ENCODE results near the gene EN1.
A peak's percentile ranks its signal among the peaks of the same experiment; 100 is the strongest.

The EN1 gene

DNA sequence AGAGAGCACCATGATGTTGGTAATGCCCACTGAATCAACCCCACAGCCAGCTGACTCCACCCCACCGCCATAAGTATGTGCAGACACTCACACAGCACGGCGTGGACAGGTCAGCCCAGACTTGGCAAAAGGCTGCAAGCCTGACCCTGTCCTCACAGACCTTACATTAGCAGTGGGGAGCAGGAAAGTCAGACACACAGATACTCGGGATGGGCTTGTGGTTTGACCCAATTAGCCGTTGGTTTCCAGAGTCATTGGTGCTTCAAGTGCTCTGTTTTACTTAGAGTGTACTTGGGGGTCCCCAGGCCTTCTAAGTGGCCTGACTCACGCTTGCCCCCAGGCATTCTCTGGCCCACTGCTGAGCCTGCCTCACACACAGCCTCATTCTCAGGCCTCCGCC, 36.7 kb downstream of the EN1 start:
- no peak for DNase-seq (ENCODE audit: low read depth, low spot score)
- H3K27me3 ChIP-seq (ENCODE audit: insufficient read depth, insufficient read length) = no peaks in the 10 kb centered on the region
- H3K36me3 ChIP-seq (ENCODE audit: insufficient read depth, insufficient read length, low read length) = no peaks in the 10 kb centered on the region
- H3K9me3 ChIP-seq (ENCODE audit: insufficient read depth, low read length) = no peaks in the 10 kb centered on the region
- H3K4me1 ChIP-seq (ENCODE audit: insufficient read depth, insufficient read length) = peaks cover 35% of the 10 kb centered on the region
- no peak overlapping the region for H3K4me3 ChIP-seq (ENCODE audit: insufficient read length, low read depth)
- H3K9ac ChIP-seq (ENCODE audit: insufficient read length, low read depth) = no peak overlapping the region
- TF ChIP-seq ZNF274 (IDR thresholded peaks at IDR 0.05; ENCODE audit: low read depth, low read length) (no peak), YY1 (IDR thresholded peaks at IDR 0.05; ENCODE audit: insufficient read depth, insufficient read length) (no peak), SUZ12 (IDR thresholded peaks at IDR 0.05; ENCODE audit: extremely low read depth, insufficient read depth, insufficient read length) (no peak)

- Histone ChIP-seq H3K4me1 (ENCODE audit: insufficient read depth, insufficient read length) (peaks cover 21% of the 10 kb centered on the region), H3K9me3 (ENCODE audit: insufficient read depth, low read length) (no peaks in the 10 kb centered on the region), H3K27me3 (ENCODE audit: insufficient read depth, insufficient read length) (no peaks in the 10 kb centered on the region), H3K36me3 (ENCODE audit: insufficient read depth, insufficient read length, low read length) (no peaks in the 10 kb centered on the region), H3K9ac (ENCODE audit: insufficient read length, low read depth) (peak overlapping the region; percentile 43), H3K4me3 (ENCODE audit: insufficient read length, low read depth) (peak overlapping the region; percentile 12)
- TF ChIP-seq YY1 (IDR thresholded peaks at IDR 0.05; ENCODE audit: insufficient read depth, insufficient read length) = no peak
- no peak for TF ChIP-seq SUZ12 (IDR thresholded peaks at IDR 0.05; ENCODE audit: extremely low read depth, insufficient read depth, insufficient read length)
- no peak for TF ChIP-seq ZNF274 (IDR thresholded peaks at IDR 0.05; ENCODE audit: low read depth, low read length)
- peak; percentile 20 for DNase-seq (ENCODE audit: low read depth, low spot score)
Observed at GRCh38 chr2:118808429-118808809, 39.0 kb downstream of the EN1 start.

DNA sequence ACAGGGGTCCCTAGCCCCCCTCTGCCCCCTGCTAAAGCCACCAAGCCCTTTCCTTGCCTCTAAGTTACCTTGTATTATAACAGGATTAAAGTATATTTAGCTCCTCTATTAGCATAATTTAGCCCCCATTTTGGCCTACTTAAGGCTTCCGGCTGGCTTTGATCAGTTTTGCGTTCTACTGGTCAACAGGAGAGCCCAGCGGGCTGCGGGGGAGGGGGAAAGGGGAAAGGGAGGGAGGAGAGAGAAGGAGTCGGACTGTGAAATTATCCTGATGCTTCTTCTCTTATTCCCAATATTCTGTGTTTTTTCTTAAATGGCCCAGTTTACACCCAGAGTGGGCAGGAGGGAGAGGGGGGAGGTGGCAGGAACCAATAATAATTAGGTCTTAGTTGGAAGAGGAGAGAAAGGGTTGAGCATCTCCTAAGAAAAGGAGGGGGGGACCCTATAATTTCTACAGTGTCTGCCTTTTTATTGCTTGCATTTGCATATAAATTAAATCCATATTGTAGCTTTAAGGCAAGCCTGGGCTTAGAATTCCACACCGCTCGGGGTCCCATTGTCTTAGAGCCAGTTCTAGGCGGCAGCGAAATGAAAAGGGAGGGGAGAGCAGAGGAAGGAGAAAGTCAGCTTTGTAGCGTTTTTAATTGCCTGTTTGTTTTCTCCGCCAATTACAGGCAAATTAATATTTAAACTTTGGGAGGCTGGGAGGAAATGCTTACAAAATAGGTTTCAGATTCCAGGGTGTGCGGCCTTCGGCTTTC, 39.6 kb downstream of the EN1 start:
- Histone ChIP-seq H3K4me1 (ENCODE audit: insufficient read depth, insufficient read length) (peaks cover 18% of the 10 kb centered on the region), H3K36me3 (ENCODE audit: insufficient read depth, insufficient read length, low read length) (no peaks in the 10 kb centered on the region), H3K9ac (ENCODE audit: insufficient read length, low read depth) (peak overlapping the region; percentile 43), H3K9me3 (ENCODE audit: insufficient read depth, low read length) (no peaks in the 10 kb centered on the region), H3K4me3 (ENCODE audit: insufficient read length, low read depth) (no peak overlapping the region), H3K27me3 (ENCODE audit: insufficient read depth, insufficient read length) (no peaks in the 10 kb centered on the region)
- no peak for TF ChIP-seq SUZ12 (IDR thresholded peaks at IDR 0.05; ENCODE audit: extremely low read depth, insufficient read depth, insufficient read length)
- no peak for TF ChIP-seq ZNF274 (IDR thresholded peaks at IDR 0.05; ENCODE audit: low read depth, low read length)
- TF ChIP-seq YY1 (IDR thresholded peaks at IDR 0.05; ENCODE audit: insufficient read depth, insufficient read length) = no peak
- peak; percentile 58 for DNase-seq (ENCODE audit: low read depth, low spot score)

- H3K36me3 ChIP-seq (ENCODE audit: insufficient read depth, insufficient read length, low read length) = no peaks in the 10 kb centered on the region
- no peak for TF ChIP-seq SUZ12 (IDR thresholded peaks at IDR 0.05; ENCODE audit: extremely low read depth, insufficient read depth, insufficient read length)
- TF ChIP-seq ZNF274 (IDR thresholded peaks at IDR 0.05; ENCODE audit: low read depth, low read length) = no peak
- no peak for TF ChIP-seq YY1 (IDR thresholded peaks at IDR 0.05; ENCODE audit: insufficient read depth, insufficient read length)
- no peak overlapping the region for H3K4me3 ChIP-seq (ENCODE audit: insufficient read length, low read depth)
- peak; percentile 28 for DNase-seq (ENCODE audit: low read depth, low spot score)
- H3K9ac ChIP-seq (ENCODE audit: insufficient read length, low read depth) = peak overlapping the region; percentile 12
- no peaks in the 10 kb centered on the region for H3K9me3 ChIP-seq (ENCODE audit: insufficient read depth, low read length)
- H3K4me1 ChIP-seq (ENCODE audit: insufficient read depth, insufficient read length) = peaks cover 14% of the 10 kb centered on the region
- H3K27me3 ChIP-seq (ENCODE audit: insufficient read depth, insufficient read length) = no peaks in the 10 kb centered on the region
Observed at GRCh38 chr2:118806797-118807667, 40.4 kb downstream of the EN1 start.

- Histone ChIP-seq H3K4me1 (ENCODE audit: insufficient read depth, insufficient read length) (peaks cover 9% of the 10 kb centered on the region), H3K27me3 (ENCODE audit: insufficient read depth, insufficient read length) (no peaks in the 10 kb centered on the region), H3K4me3 (ENCODE audit: insufficient read length, low read depth) (no peak overlapping the region), H3K36me3 (ENCODE audit: insufficient read depth, insufficient read length, low read length) (no peaks in the 10 kb centered on the region), H3K9ac (ENCODE audit: insufficient read length, low read depth) (no peak overlapping the region), H3K9me3 (ENCODE audit: insufficient read depth, low read length) (no peaks in the 10 kb centered on the region)
- DNase-seq (ENCODE audit: low read depth, low spot score) = no peak
- TF ChIP-seq ZNF274 (IDR thresholded peaks at IDR 0.05; ENCODE audit: low read depth, low read length) (no peak), YY1 (IDR thresholded peaks at IDR 0.05; ENCODE audit: insufficient read depth, insufficient read length) (no peak), SUZ12 (IDR thresholded peaks at IDR 0.05; ENCODE audit: extremely low read depth, insufficient read depth, insufficient read length) (no peak)
Observed at GRCh38 chr2:118805064-118805690, 42.3 kb downstream of the EN1 start.

DNA sequence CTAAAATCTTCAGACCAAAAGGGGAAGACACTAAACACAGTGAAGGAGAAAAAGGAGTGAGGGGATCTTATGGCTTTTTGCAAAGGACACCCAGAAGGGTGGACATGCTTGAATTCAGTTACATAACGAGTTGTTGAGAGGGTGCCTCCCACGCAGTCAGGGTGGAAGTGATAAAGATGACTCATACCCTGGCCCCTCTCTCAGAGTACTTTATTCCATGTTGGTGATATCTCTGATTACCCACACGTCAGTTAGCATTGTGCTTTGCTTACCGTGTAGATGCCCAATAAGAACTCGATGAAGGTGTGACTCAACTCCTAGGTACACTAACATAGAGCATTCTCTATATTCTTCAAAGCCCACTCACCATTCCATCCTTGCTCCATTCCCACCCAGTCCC, 44.4 kb downstream of the EN1 start:
- H3K4me1 ChIP-seq (ENCODE audit: insufficient read depth, insufficient read length) = peaks cover 9% of the 10 kb centered on the region
- H3K4me3 ChIP-seq (ENCODE audit: insufficient read length, low read depth) = no peak overlapping the region
- H3K9ac ChIP-seq (ENCODE audit: insufficient read length, low read depth) = no peak overlapping the region
- TF ChIP-seq SUZ12 (IDR thresholded peaks at IDR 0.05; ENCODE audit: extremely low read depth, insufficient read depth, insufficient read length) = no peak
- no peak for TF ChIP-seq YY1 (IDR thresholded peaks at IDR 0.05; ENCODE audit: insufficient read depth, insufficient read length)
- TF ChIP-seq ZNF274 (IDR thresholded peaks at IDR 0.05; ENCODE audit: low read depth, low read length) = no peak
- no peaks in the 10 kb centered on the region for H3K36me3 ChIP-seq (ENCODE audit: insufficient read depth, insufficient read length, low read length)
- H3K27me3 ChIP-seq (ENCODE audit: insufficient read depth, insufficient read length) = no peaks in the 10 kb centered on the region
- no peak for DNase-seq (ENCODE audit: low read depth, low spot score)
- no peaks in the 10 kb centered on the region for H3K9me3 ChIP-seq (ENCODE audit: insufficient read depth, low read length)
